Heart right ventricle (tissue), 16 donors: ENCODE results near the gene AKAP13. TPM values are rescaled to one million over a fixed set of nuclear protein-coding genes. Genes with fewer than 3 reads are reported as not detected.

Experiments used
- ATAC-seq, 8 donors: fragments of 200-7000 bp; cut with Tn5 transposase; one replicate each; pipeline ENCODE4 v1.9.1; 2020; ENCODE audit warnings: mild to moderate bottlenecking in 8 of 8, moderate library complexity in 8 of 8, moderate number of reproducible peaks in 1 of 8
- DNase-seq, 2 donors: peaks; one replicate each; pipeline ENCODE4 v3.0.0-alpha.2; 2020
- H3K27ac ChIP-seq, 10 donors: fragments of 200-600 bp; sonication (generic) in 2 of 10; one replicate each; pipeline versions ENCODE4 v1.5.0 to v1.8.0; 2020 to 2022; ENCODE audit warnings: mild to moderate bottlenecking in 3 of 10
- H3K27me3 ChIP-seq, 7 donors: fragments of 200-600 bp; one replicate each; pipeline ENCODE4 v1.8.0; 2021 to 2022; ENCODE audit warnings: mild to moderate bottlenecking in 2 of 7
- H3K36me3 ChIP-seq, 9 donors: fragments of 200-600 bp; sonication (generic) in 1 of 9; one replicate each; pipeline versions ENCODE4 v1.5.0 to v1.8.0; 2020 to 2022; ENCODE audit warnings: mild to moderate bottlenecking in 2 of 9
- H3K4me1 ChIP-seq, 9 donors: fragments of 200-600 bp; sonication (generic) in 1 of 9; one replicate each; pipeline versions ENCODE4 v1.5.0 to v1.8.0; 2020 to 2022; ENCODE audit warnings: mild to moderate bottlenecking in 4 of 9
- H3K4me3 ChIP-seq, 10 donors: fragments of 200-600 bp; sonication (generic) in 2 of 10; one replicate each; pipeline versions ENCODE4 v1.5.0 to v1.8.0; 2020 to 2022; ENCODE audit warnings: mild to moderate bottlenecking in 7 of 10, moderate library complexity in 2 of 10
- H3K9me3 ChIP-seq, 11 donors: fragments of 200-600 bp in 10 of 11; sonication (generic) in 2 of 11; one replicate each; pipeline versions ENCODE4 v1.5.0 to v1.8.0; 2013 to 2022; ENCODE audit warnings: mild to moderate bottlenecking in 2 of 11, control low read depth in 1 of 11, moderate library complexity in 1 of 11
- WGBS, 2 donors: extraction: QIAGEN DNeasy Blood & Tissue Kit; methylation state at CpG; one replicate each; pipeline ENCODE4 v1.1.7; 2013; ENCODE audit warnings: inconsistent platforms in 1 of 2; 5-methylcytosine and 5-hydroxymethylcytosine counted together
- intact Hi-C, 10 donors: fragments of 100-400 bp; cut with DNase I; formaldehyde crosslinking; loops; one replicate each; pipeline versions ENCODE4 v1.11.1 to v1.14.2; 2022
- polyA plus RNA-seq, 2 donors: library from polyadenylated mRNA; stranded (reverse); fragments of 200-250 nt; gene quantifications; one replicate each; pipeline ENCODE4 v1.2.3, GENCODE V29; 2013
- total RNA-seq, 10 donors: library from RNA; stranded (reverse); fragmentation: NEBNext Ultra II Directional in 3 of 10; extraction: Animal tissue kit (Norgen Biotek cat#: 25700) in 3 of 10; gene quantifications; one replicate each; pipeline versions ENCODE4 v1.2.1 to v1.2.4, GENCODE V29; 2021 to 2023
- TF ChIP-seq, protein P1 (sequence below), 9 donors: fragments of 200-600 bp; sonication (generic) in 2 of 9; IDR thresholded peaks; one replicate each; pipeline versions ENCODE4 v1.5.0 to v1.8.0; 2021 to 2022; ENCODE audit warnings: antibody characterized with exemption in 9 of 9, mild to moderate bottlenecking in 5 of 9, moderate library complexity in 1 of 9
- donor health status: Arrhythmogenic right ventricular cardiomyopathy.
- donor health status: ischemic (EF 13 %, LVEDD 7.1; RV severe dilation, severe dysfunction).
- donor health status: healthy with polysubstance abuse.
- donor health status: DM: no; HTN: yes; CAD: no.
- donor health status: DM: no; HTN: no; CAD: no.
- donor health status: ischemic (EF 25% LVEDD 6.9; RV normal size, moderate dysfunction).
- donor health status: ischemic (EF 25% LVEDD 5.7; RV mildly dilated, moderate dysfunction).
- donor health status: healthy.
- donor health status: DM: yes; HTN: yes; CAD: no.
- donor health status: Ischemic cardiomyopathy.
- donor health status: ischemic (EF 35%, LVEDD 5.7; RV mildly dilated, moderate dysfunction).
- donor health status: nonischemic (EF 11% LVEDD 7.7; RV severe dilation, severe dysfunction).
- donor health status: DM: yes; HTN: yes; CAD: no.
- donor health status: PGD.
- donor health status: ischemic (EF 29% LVEDD 5.4; RV normal size, mild dysfunction).
- donor health status: nonischemic (EF 23%, LVEDD 6.1; RV moderate dilation, normal function).

The AKAP13 gene
- total and polyA plus RNA-seq, 12 donors: 89.3 to 645 (median 480) TPM

DNA sequence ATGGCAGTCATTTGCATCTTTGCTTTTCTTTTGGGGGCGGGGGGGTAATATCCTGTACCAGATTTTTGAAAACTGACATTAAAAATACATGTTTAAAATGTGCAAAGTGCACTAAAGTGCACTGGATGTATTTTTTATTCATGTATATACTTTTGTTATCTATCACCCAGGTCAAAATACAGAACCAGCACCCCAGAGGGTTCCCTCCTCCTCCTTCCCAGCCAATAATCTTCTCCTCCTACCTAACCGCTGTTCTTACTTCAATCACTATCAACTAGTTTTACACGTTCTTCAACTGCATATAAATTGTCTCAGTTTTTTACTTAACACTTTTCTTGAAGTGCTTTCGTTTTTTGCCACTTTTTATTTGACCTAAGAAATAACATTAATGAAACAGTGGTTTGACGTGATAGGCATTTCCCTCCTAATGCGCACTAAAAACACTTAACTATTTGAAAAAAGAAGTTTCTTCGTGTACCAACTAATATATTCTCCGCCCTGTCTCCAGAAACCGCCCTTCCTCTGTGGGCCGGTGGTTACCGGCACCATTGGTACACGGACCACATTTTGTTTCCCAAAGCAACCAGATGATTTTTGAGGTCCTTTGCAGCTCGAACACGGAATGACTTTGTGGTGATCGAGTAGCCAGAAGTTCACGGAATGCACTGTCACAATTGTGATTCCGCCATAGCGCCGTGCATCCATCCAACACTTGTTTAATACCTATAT is 836 bp upstream of the AKAP13 start:
- no peak for DNase-seq
- TF ChIP-seq, protein P1, sequence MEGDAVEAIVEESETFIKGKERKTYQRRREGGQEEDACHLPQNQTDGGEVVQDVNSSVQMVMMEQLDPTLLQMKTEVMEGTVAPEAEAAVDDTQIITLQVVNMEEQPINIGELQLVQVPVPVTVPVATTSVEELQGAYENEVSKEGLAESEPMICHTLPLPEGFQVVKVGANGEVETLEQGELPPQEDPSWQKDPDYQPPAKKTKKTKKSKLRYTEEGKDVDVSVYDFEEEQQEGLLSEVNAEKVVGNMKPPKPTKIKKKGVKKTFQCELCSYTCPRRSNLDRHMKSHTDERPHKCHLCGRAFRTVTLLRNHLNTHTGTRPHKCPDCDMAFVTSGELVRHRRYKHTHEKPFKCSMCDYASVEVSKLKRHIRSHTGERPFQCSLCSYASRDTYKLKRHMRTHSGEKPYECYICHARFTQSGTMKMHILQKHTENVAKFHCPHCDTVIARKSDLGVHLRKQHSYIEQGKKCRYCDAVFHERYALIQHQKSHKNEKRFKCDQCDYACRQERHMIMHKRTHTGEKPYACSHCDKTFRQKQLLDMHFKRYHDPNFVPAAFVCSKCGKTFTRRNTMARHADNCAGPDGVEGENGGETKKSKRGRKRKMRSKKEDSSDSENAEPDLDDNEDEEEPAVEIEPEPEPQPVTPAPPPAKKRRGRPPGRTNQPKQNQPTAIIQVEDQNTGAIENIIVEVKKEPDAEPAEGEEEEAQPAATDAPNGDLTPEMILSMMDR (IDR thresholded peaks at IDR 0.05): no peak
- Histone ChIP-seq H3K27me3 (no peaks in the 10 kb centered on the region), H3K4me1 (peaks cover 0 to 41% (median 24%) of the 10 kb centered on the region in 9 donors), H3K9me3 (no peaks in the 10 kb centered on the region), H3K27ac (peak overlapping the region; percentile 30 to 96 (median 94)), H3K36me3 (peaks cover 0 to 24% (median 0%) of the 10 kb centered on the region in 9 donors), H3K4me3 (peak overlapping the region; percentile 8 to 97 (median 92))
- WGBS, 2 donors: 10 to 13% methylated on average over 19 of the region's 19 CpGs
- no peak for ATAC-seq
- intact Hi-C loops: loop anchor here in 5 of 10 donors (2.0 to 10.0 kb wide), 4 partner anchors 42 to 95 kb away; no protein-coding TSS in a partner anchor

GRCh38 chr15:85380812-85381642 is 624 bp downstream of the AKAP13 start:
- 0% methylated on average over 63 to 89 of the region's 89 CpGs for WGBS, 2 donors
- DNase-seq (peak in 1 of 2 donors; percentile 62), ATAC-seq (peak; percentile 50 to 81 (median 53))
- TF ChIP-seq, protein P1 (IDR thresholded peaks at IDR 0.05): no peak
- Histone ChIP-seq H3K36me3 (peaks cover 0 to 14% (median 0%) of the 10 kb centered on the region in 9 donors), H3K9me3 (no peaks in the 10 kb centered on the region), H3K27me3 (no peaks in the 10 kb centered on the region), H3K4me3 (peak overlapping the region; percentile 80 to 97 (median 92)), H3K27ac (peak overlapping the region; percentile 91 to 96 (median 94)), H3K4me1 (peaks cover 0 to 54% (median 30%) of the 10 kb centered on the region in 9 donors)
- intact Hi-C loops: loop anchor here in 5 of 10 donors (2.0 to 10.0 kb wide), 4 partner anchors 44 to 94 kb away; no protein-coding TSS in a partner anchor

DNA sequence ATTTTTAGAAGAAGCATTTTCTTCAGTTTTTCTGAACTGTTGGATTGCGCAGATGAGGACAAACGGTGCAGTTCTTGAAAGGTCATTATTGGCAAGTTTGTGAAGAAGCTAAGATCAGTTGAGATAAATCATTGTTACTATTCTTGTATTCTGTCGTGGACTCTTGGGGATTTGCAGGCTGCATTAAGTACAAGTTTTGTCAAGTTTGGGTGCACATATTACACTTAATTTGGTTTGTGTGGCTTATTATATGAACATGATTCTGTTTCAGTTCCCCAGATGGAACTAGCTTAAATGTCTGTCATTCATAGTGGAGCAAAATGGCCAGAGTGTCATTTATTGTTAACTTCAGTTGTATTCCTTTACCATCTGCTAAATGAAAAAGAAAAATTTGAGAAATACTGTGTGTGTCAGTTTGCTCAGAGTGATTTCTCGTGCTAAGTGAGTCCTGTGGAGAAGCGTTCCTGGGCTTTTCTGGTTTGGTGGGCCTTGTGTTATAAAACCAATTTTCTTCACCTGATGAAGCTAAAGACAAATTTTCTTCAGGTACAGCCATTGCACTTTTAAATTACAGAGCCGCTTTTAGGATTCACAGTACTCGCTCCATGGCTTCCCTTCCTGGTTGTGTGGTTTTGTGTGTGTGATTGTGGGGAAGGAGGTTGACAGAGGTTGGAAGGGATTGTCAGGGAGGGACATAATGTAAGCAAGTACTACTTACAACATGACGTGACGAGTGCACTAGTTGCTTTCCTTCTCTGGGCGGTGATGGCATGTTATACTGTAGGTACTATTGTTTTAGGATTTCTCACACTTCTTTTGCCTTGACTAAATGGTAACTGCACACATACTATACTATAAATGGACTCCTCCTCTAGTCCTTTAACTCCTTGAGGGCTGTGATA is 1.7 kb downstream of the AKAP13 start:
- ATAC-seq (no peak), DNase-seq (no peak)
- Histone ChIP-seq H3K27me3 (no peaks in the 10 kb centered on the region), H3K36me3 (peaks cover 0 to 15% (median 0%) of the 10 kb centered on the region in 9 donors), H3K27ac (peak overlapping the region; percentile 13 to 96 (median 94)), H3K4me1 (peaks cover 0 to 54% (median 37%) of the 10 kb centered on the region in 9 donors), H3K9me3 (no peaks in the 10 kb centered on the region), H3K4me3 (peak overlapping the region; percentile 80 to 97 (median 92))
- TF ChIP-seq, protein P1 (IDR thresholded peaks at IDR 0.05): no peak
- 32 to 47% methylated on average over 10 of the region's 10 CpGs for WGBS, 2 donors
- intact Hi-C loops: loop anchor here in 5 of 10 donors (2.0 to 10.0 kb wide), 4 partner anchors 45 to 93 kb away; no protein-coding TSS in a partner anchor
